Caco-2 (cell line): ENCODE results near the gene PSG2. TPM values are rescaled to one million over a fixed set of nuclear protein-coding genes. Genes with fewer than 3 reads are reported as not detected.
"Not testable (repeated sequence)": the region's sequence is repeated elsewhere in the genome, so short reads cannot be mapped to it uniquely, and the experiment has no call there.

Experiments used
- BruUV-seq: library from RNA; stranded (reverse); fragments of 400-500 nt; replicated peaks from 2 replicates; lab custom pipeline; 2021; lab: Mats Ljungman, UMichigan
- CTCF ChIA-PET: fragments of 300-600 bp; sonication (Branson Sonifier 250); formaldehyde crosslinking; loops from one replicate; lab custom pipeline; 2022; ENCODE audit warnings: antibody characterized with exemption; lab: Charles Lee
- POLR2A ChIA-PET: fragments of 300-600 bp; sonication (Branson Sonifier 250); formaldehyde crosslinking; loops from one replicate; lab custom pipeline; 2022; ENCODE audit warnings: antibody characterized with exemption; lab: Charles Lee
- DNase-seq, 2 experiments: peaks; one replicate each; pipeline versions ENCODE4 v3.0.0 to v3.0.0-alpha.2; 2020 to 2022
- H3K27me3 ChIP-seq: replicated peaks from 2 replicates; pipeline ENCODE4 v1.6.0; 2011; ENCODE audit warnings: low read length; ENCODE audit not compliant: control insufficient read depth, insufficient read depth
- H3K36me3 ChIP-seq: 2 replicates; pipeline ENCODE4 v1.5.1; 2011; ENCODE audit warnings: low read length; ENCODE audit not compliant: control insufficient read depth, insufficient read depth
- H3K4me1 ChIP-seq: fragments of 250-450 bp; sonication (Bioruptor Pico); 2 replicates; pipeline ENCODE4 v1.5.1; 2020; ENCODE audit warnings: mild to moderate bottlenecking
- H3K4me3 ChIP-seq: 2 replicates; pipeline ENCODE4 v1.5.1; 2011; ENCODE audit warnings: low read depth, mild to moderate bottlenecking, control low read depth, low read length
- H3K9me3 ChIP-seq: fragments of 250-450 bp; sonication (Bioruptor Pico); 2 replicates; pipeline ENCODE4 v1.5.1; 2020; ENCODE audit warnings: mild to moderate bottlenecking, moderate library complexity
- H3K27ac Mint-ChIP-seq: one replicate; pipeline ENCODE4 v1.8.0; 2022; ENCODE audit warnings: mixed read lengths; ENCODE audit not compliant: unreplicated experiment
- H3K27me3 Mint-ChIP-seq: one replicate; pipeline ENCODE4 v1.8.0; 2022; ENCODE audit warnings: mixed read lengths; ENCODE audit not compliant: insufficient read depth, unreplicated experiment
- H3K36me3 Mint-ChIP-seq: one replicate; pipeline ENCODE4 v1.8.0; 2022; ENCODE audit warnings: mild to moderate bottlenecking, mixed read lengths; ENCODE audit not compliant: insufficient read depth, unreplicated experiment
- H3K4me1 Mint-ChIP-seq: one replicate; pipeline ENCODE4 v1.8.0; 2022; ENCODE audit warnings: low read depth, mixed read lengths; ENCODE audit not compliant: unreplicated experiment
- H3K4me3 Mint-ChIP-seq: one replicate; pipeline ENCODE4 v1.8.0; 2022; ENCODE audit warnings: mild to moderate bottlenecking, moderate library complexity, mixed read lengths; ENCODE audit not compliant: unreplicated experiment
- H3K9me3 Mint-ChIP-seq: one replicate; pipeline ENCODE4 v1.8.0; 2022; ENCODE audit warnings: mixed read lengths; ENCODE audit not compliant: unreplicated experiment
- intact Hi-C: fragments of 100-400 bp; cut with micrococcal nuclease; formaldehyde crosslinking; loops from one replicate; pipeline ENCODE4 v1.10.0; 2022; ENCODE audit not compliant: unreplicated experiment
- total RNA-seq: library from RNA; stranded (reverse); gene quantifications from 2 replicates; pipeline ENCODE4 v1.2.3, GENCODE V29; 2022

The PSG2 gene
- total RNA-seq, 1 experiment from 2014 or later, result 0.45 TPM

- H3K27me3 ChIP-seq, H3K9me3 ChIP-seq, intact Hi-C loops, DNase-seq, H3K4me3 ChIP-seq, H3K4me3 Mint-ChIP-seq, H3K36me3 Mint-ChIP-seq, H3K27me3 Mint-ChIP-seq, BruUV-seq, H3K4me1 ChIP-seq, H3K4me1 Mint-ChIP-seq, H3K27ac Mint-ChIP-seq, H3K36me3 ChIP-seq, CTCF ChIA-PET: not testable (repeated sequence)
- POLR2A ChIA-PET, result interaction anchor here (0.7 kb wide), 1 partner anchor 1579 kb away, joined by 6 read pairs; no protein-coding TSS in a partner anchor
- peaks cover 36% of the 10 kb centered on the region for H3K9me3 Mint-ChIP-seq
Observed at GRCh38 chr19:43061326-43061725, 21.2 kb downstream of the PSG2 start.

- CTCF ChIA-PET, BruUV-seq, H3K4me1 ChIP-seq, H3K27me3 Mint-ChIP-seq, H3K36me3 Mint-ChIP-seq, H3K9me3 ChIP-seq, H3K27me3 ChIP-seq, H3K4me1 Mint-ChIP-seq, H3K36me3 ChIP-seq, H3K4me3 Mint-ChIP-seq, POLR2A ChIA-PET, DNase-seq, H3K4me3 ChIP-seq, intact Hi-C loops: not testable (repeated sequence)
- Mint-ChIP-seq H3K27ac (peak overlapping the region; percentile 49), H3K9me3 (peaks cover 46% of the 10 kb centered on the region)
Observed at GRCh38 chr19:43060254-43060653, 22.2 kb downstream of the PSG2 start.

- H3K4me1 ChIP-seq, H3K27me3 ChIP-seq, H3K9me3 ChIP-seq, BruUV-seq, H3K4me3 ChIP-seq, H3K27me3 Mint-ChIP-seq, intact Hi-C loops, H3K4me3 Mint-ChIP-seq, DNase-seq, H3K4me1 Mint-ChIP-seq, POLR2A ChIA-PET, H3K36me3 Mint-ChIP-seq, H3K36me3 ChIP-seq, CTCF ChIA-PET: not testable (repeated sequence)
- peaks cover 54% of the 10 kb centered on the region for H3K9me3 Mint-ChIP-seq
- peak overlapping the region; percentile 49 for H3K27ac Mint-ChIP-seq
Observed at GRCh38 chr19:43059482-43059881, 23.0 kb downstream of the PSG2 start.

- not testable (repeated sequence) for DNase-seq, BruUV-seq
Observed at GRCh38 chr19:43058440-43058839, 24.1 kb downstream of the PSG2 start.

GRCh38 chr19:43047966-43048365 lies 34.5 kb downstream of the PSG2 start:
- H3K27me3 Mint-ChIP-seq, H3K4me3 Mint-ChIP-seq, H3K4me3 ChIP-seq, BruUV-seq, H3K9me3 Mint-ChIP-seq, H3K36me3 Mint-ChIP-seq, H3K27me3 ChIP-seq, POLR2A ChIA-PET, DNase-seq, CTCF ChIA-PET, H3K4me1 ChIP-seq, intact Hi-C loops, H3K27ac Mint-ChIP-seq, H3K4me1 Mint-ChIP-seq, H3K9me3 ChIP-seq, H3K36me3 ChIP-seq: not testable (repeated sequence)

More at GRCh38 chr19:43058440-43058839, 24.1 kb downstream of the PSG2 start:
- H3K27me3 ChIP-seq, H3K4me3 Mint-ChIP-seq, H3K27ac Mint-ChIP-seq, H3K27me3 Mint-ChIP-seq, POLR2A ChIA-PET, H3K9me3 ChIP-seq, H3K4me1 ChIP-seq, CTCF ChIA-PET, H3K36me3 Mint-ChIP-seq, intact Hi-C loops, H3K4me3 ChIP-seq, H3K4me1 Mint-ChIP-seq, H3K36me3 ChIP-seq: not testable (repeated sequence)
- H3K9me3 Mint-ChIP-seq, result peaks cover 63% of the 10 kb centered on the region

GRCh38 chr19:43046578-43046977 lies 35.9 kb downstream of the PSG2 start:
- H3K4me1 ChIP-seq, DNase-seq, H3K9me3 Mint-ChIP-seq, POLR2A ChIA-PET, H3K4me3 Mint-ChIP-seq, H3K36me3 ChIP-seq, intact Hi-C loops, BruUV-seq, CTCF ChIA-PET, H3K36me3 Mint-ChIP-seq, H3K27me3 ChIP-seq, H3K9me3 ChIP-seq, H3K4me3 ChIP-seq, H3K4me1 Mint-ChIP-seq, H3K27me3 Mint-ChIP-seq, H3K27ac Mint-ChIP-seq: not testable (repeated sequence)

GRCh38 chr19:43043492-43044180 lies 38.9 kb downstream of the PSG2 start:
- H3K4me1 Mint-ChIP-seq, H3K36me3 ChIP-seq, H3K9me3 Mint-ChIP-seq, H3K27ac Mint-ChIP-seq, H3K36me3 Mint-ChIP-seq, BruUV-seq, H3K27me3 Mint-ChIP-seq, CTCF ChIA-PET, H3K9me3 ChIP-seq, POLR2A ChIA-PET, H3K4me3 ChIP-seq, H3K4me1 ChIP-seq, intact Hi-C loops, H3K4me3 Mint-ChIP-seq, H3K27me3 ChIP-seq, DNase-seq: not testable (repeated sequence)
